ENCODE data around the gene PPP1R3F. TPM values are rescaled to one million over a fixed set of nuclear protein-coding genes. Genes with fewer than 3 reads are reported as not detected.
A peak's percentile ranks its signal among the peaks of the same experiment; 100 is the strongest.

Gene PPP1R3F
- total RNA-seq, 5 donors from 2014 or later (not counting 1 experiment from before 2014, with no cell fraction given) = 11.7 to 20.8 (median 17.5) TPM

GRCh38 chrX:49286136-49286535 is 16.5 kb downstream of the PPP1R3F start:
- no peak for DNase-seq
- 100% methylated on average over 5 of the region's 18 CpGs for WGBS (ENCODE audit: insufficient coverage)
- no peaks in the 10 kb centered on the region for H3K27me3 ChIP-seq (replicated peaks in 1 of 2; ENCODE audit: control insufficient read depth in 2 of 2, extremely low read depth in 1 of 2, insufficient read depth in 2 of 2, low read length in 1 of 2)
- H3K36me3 Mint-ChIP-seq = peaks cover 7% of the 10 kb centered on the region
- H3K4me1 ChIP-seq (ENCODE audit: control insufficient read depth in 1 of 2, extremely low read depth in 1 of 2, insufficient read depth in 2 of 2, low read length in 2 of 2) = peaks cover 0 to 21% of the 10 kb centered on the region in 2 experiments
- no peak for ATAC-seq (replicated peaks in 1 of 4)
- peaks cover 0 to 11% of the 10 kb centered on the region in 2 donors for H3K27me3 Mint-ChIP-seq
- POLR2A ChIA-PET = no interaction called here
- no peak overlapping the region for H3K4me3 Mint-ChIP-seq
- CTCF ChIA-PET = no interaction called here
- no peak overlapping the region for H3K27ac Mint-ChIP-seq
- H3K4me3 ChIP-seq (ENCODE audit: control insufficient read depth in 1 of 2, extremely low read depth in 1 of 2, low read length in 1 of 2) = no peak overlapping the region
- no peak overlapping the region for H3K27ac ChIP-seq (ENCODE audit: low read length)
- H3K9me3 ChIP-seq = no peaks in the 10 kb centered on the region
- peaks cover 21 to 44% (median 39%) of the 10 kb centered on the region in 3 donors for H3K4me1 Mint-ChIP-seq
- H3K36me3 ChIP-seq (ENCODE audit: control insufficient read depth in 2 of 2, extremely low read depth in 1 of 2, insufficient read depth in 1 of 2, low read length in 1 of 2) = peaks cover 2 to 4% of the 10 kb centered on the region in 2 donors
- no peaks in the 10 kb centered on the region for H3K9me3 Mint-ChIP-seq

GRCh38 chrX:49286581-49286980 is 17.0 kb downstream of the PPP1R3F start:
- Mint-ChIP-seq H3K36me3 (peaks cover 7% of the 10 kb centered on the region), H3K4me1 (peaks cover 20 to 44% (median 41%) of the 10 kb centered on the region in 3 donors), H3K27ac (no peak overlapping the region), H3K4me3 (no peak overlapping the region), H3K27me3 (peaks cover 0 to 11% of the 10 kb centered on the region in 2 donors), H3K9me3 (no peaks in the 10 kb centered on the region)
- ATAC-seq (replicated peaks in 1 of 4) = no peak
- peaks cover 0 to 18% of the 10 kb centered on the region in 2 experiments for H3K4me1 ChIP-seq (ENCODE audit: control insufficient read depth in 1 of 2, extremely low read depth in 1 of 2, insufficient read depth in 2 of 2, low read length in 2 of 2)
- WGBS (ENCODE audit: insufficient coverage) = 100% methylated on average over 1 of the region's 4 CpGs
- H3K4me3 ChIP-seq (ENCODE audit: control insufficient read depth in 1 of 2, extremely low read depth in 1 of 2, low read length in 1 of 2) = no peak overlapping the region
- no peaks in the 10 kb centered on the region for H3K27me3 ChIP-seq (replicated peaks in 1 of 2; ENCODE audit: control insufficient read depth in 2 of 2, extremely low read depth in 1 of 2, insufficient read depth in 2 of 2, low read length in 1 of 2)
- ChIA-PET POLR2A (no interaction called here), CTCF (no interaction called here)
- no peaks in the 10 kb centered on the region for H3K9me3 ChIP-seq
- DNase-seq = no peak
- H3K36me3 ChIP-seq (ENCODE audit: control insufficient read depth in 2 of 2, extremely low read depth in 1 of 2, insufficient read depth in 1 of 2, low read length in 1 of 2) = peaks cover 2 to 4% of the 10 kb centered on the region in 2 donors
- H3K27ac ChIP-seq (ENCODE audit: low read length) = no peak overlapping the region

GRCh38 chrX:49287665-49288064 is 18.1 kb downstream of the PPP1R3F start:
- CTCF ChIA-PET = no interaction called here
- Mint-ChIP-seq H3K36me3 (peaks cover 1% of the 10 kb centered on the region), H3K4me3 (no peak overlapping the region), H3K27ac (peak overlapping the region in 1 of 2 donors; percentile 25), H3K9me3 (no peaks in the 10 kb centered on the region), H3K27me3 (peaks cover 0 to 8% of the 10 kb centered on the region in 2 donors), H3K4me1 (peaks cover 27 to 45% (median 45%) of the 10 kb centered on the region in 3 donors)
- POLR2A ChIA-PET = no interaction called here
- H3K27ac ChIP-seq (ENCODE audit: low read length) = no peak overlapping the region
- H3K27me3 ChIP-seq (replicated peaks in 1 of 2; ENCODE audit: control insufficient read depth in 2 of 2, extremely low read depth in 1 of 2, insufficient read depth in 2 of 2, low read length in 1 of 2) = no peaks in the 10 kb centered on the region
- peak in 1 of 4 experiments; percentile 32 for ATAC-seq (replicated peaks in 1 of 4)
- no peak for DNase-seq
- no peaks in the 10 kb centered on the region for H3K9me3 ChIP-seq
- peaks cover 0 to 20% of the 10 kb centered on the region in 2 experiments for H3K4me1 ChIP-seq (ENCODE audit: control insufficient read depth in 1 of 2, extremely low read depth in 1 of 2, insufficient read depth in 2 of 2, low read length in 2 of 2)
- no peak overlapping the region for H3K4me3 ChIP-seq (ENCODE audit: control insufficient read depth in 1 of 2, extremely low read depth in 1 of 2, low read length in 1 of 2)
- H3K36me3 ChIP-seq (ENCODE audit: control insufficient read depth in 2 of 2, extremely low read depth in 1 of 2, insufficient read depth in 1 of 2, low read length in 1 of 2) = peaks cover 2 to 4% of the 10 kb centered on the region in 2 donors
- WGBS (ENCODE audit: insufficient coverage) = no CpG with 5 or more reads among the region's 1 CpG

- peaks cover 2 to 4% of the 10 kb centered on the region in 2 donors for H3K36me3 ChIP-seq (ENCODE audit: control insufficient read depth in 2 of 2, extremely low read depth in 1 of 2, insufficient read depth in 1 of 2, low read length in 1 of 2)
- no peaks in the 10 kb centered on the region for H3K9me3 Mint-ChIP-seq
- H3K9me3 ChIP-seq = no peaks in the 10 kb centered on the region
- ChIA-PET CTCF (no interaction called here), POLR2A (no interaction called here)
- no peak for ATAC-seq (replicated peaks in 1 of 4)
- no peak overlapping the region for H3K27ac Mint-ChIP-seq
- H3K4me3 ChIP-seq (ENCODE audit: control insufficient read depth in 1 of 2, extremely low read depth in 1 of 2, low read length in 1 of 2) = no peak overlapping the region
- H3K36me3 Mint-ChIP-seq = no peaks in the 10 kb centered on the region
- H3K4me3 Mint-ChIP-seq = no peak overlapping the region
- no peak for DNase-seq
- peaks cover 31 to 48% (median 40%) of the 10 kb centered on the region in 3 donors for H3K4me1 Mint-ChIP-seq
- H3K27ac ChIP-seq (ENCODE audit: low read length) = no peak overlapping the region
- peaks cover 0 to 7% of the 10 kb centered on the region in 2 donors for H3K27me3 Mint-ChIP-seq
- H3K27me3 ChIP-seq (replicated peaks in 1 of 2; ENCODE audit: control insufficient read depth in 2 of 2, extremely low read depth in 1 of 2, insufficient read depth in 2 of 2, low read length in 1 of 2) = no peaks in the 10 kb centered on the region
- peaks cover 0 to 24% of the 10 kb centered on the region in 2 experiments for H3K4me1 ChIP-seq (ENCODE audit: control insufficient read depth in 1 of 2, extremely low read depth in 1 of 2, insufficient read depth in 2 of 2, low read length in 2 of 2)
- 60% methylated on average over 1 of the region's 7 CpGs for WGBS (ENCODE audit: insufficient coverage)
Observed at GRCh38 chrX:49290215-49290614, 20.6 kb downstream of the PPP1R3F start.

- Histone ChIP-seq H3K36me3 (ENCODE audit: control insufficient read depth in 2 of 2, extremely low read depth in 1 of 2, insufficient read depth in 1 of 2, low read length in 1 of 2) (no peaks in the 10 kb centered on the region), H3K9me3 (no peaks in the 10 kb centered on the region), H3K4me1 (ENCODE audit: control insufficient read depth in 1 of 2, extremely low read depth in 1 of 2, insufficient read depth in 2 of 2, low read length in 2 of 2) (peaks cover 0 to 24% of the 10 kb centered on the region in 2 experiments), H3K27ac (ENCODE audit: low read length) (no peak overlapping the region), H3K27me3 (replicated peaks in 1 of 2; ENCODE audit: control insufficient read depth in 2 of 2, extremely low read depth in 1 of 2, insufficient read depth in 2 of 2, low read length in 1 of 2) (no peaks in the 10 kb centered on the region), H3K4me3 (ENCODE audit: control insufficient read depth in 1 of 2, extremely low read depth in 1 of 2, low read length in 1 of 2) (no peak overlapping the region)
- Mint-ChIP-seq H3K4me1 (peaks cover 34 to 54% (median 47%) of the 10 kb centered on the region in 3 donors), H3K27ac (peak overlapping the region; percentile 79 to 87), H3K27me3 (peaks cover 0 to 10% of the 10 kb centered on the region in 2 donors), H3K9me3 (no peaks in the 10 kb centered on the region), H3K36me3 (no peaks in the 10 kb centered on the region), H3K4me3 (peak overlapping the region in 2 of 3 donors; percentile 0 to 28)
- peak in 33 of 35 experiments; percentile 32 to 76 (median 59) for DNase-seq
- peak; percentile 77 to 84 (median 80) for ATAC-seq (replicated peaks in 1 of 4)
- POLR2A ChIA-PET = no interaction called here
- CTCF ChIA-PET = interaction anchor here in 1 of 2 donors (1.2 kb wide), 1 partner anchor 101 kb away, joined by 3 read pairs; no protein-coding TSS in a partner anchor
- 42% methylated on average over 4 of the region's 11 CpGs for WGBS (ENCODE audit: insufficient coverage)
Observed at GRCh38 chrX:49291615-49292337, 22.2 kb downstream of the PPP1R3F start.

GRCh38 chrX:49292400-49293362 is 23.1 kb downstream of the PPP1R3F start:
- peaks cover 0 to 20% of the 10 kb centered on the region in 2 experiments for H3K4me1 ChIP-seq (ENCODE audit: control insufficient read depth in 1 of 2, extremely low read depth in 1 of 2, insufficient read depth in 2 of 2, low read length in 2 of 2)
- H3K27me3 ChIP-seq (replicated peaks in 1 of 2; ENCODE audit: control insufficient read depth in 2 of 2, extremely low read depth in 1 of 2, insufficient read depth in 2 of 2, low read length in 1 of 2) = no peaks in the 10 kb centered on the region
- peaks cover 31 to 47% (median 40%) of the 10 kb centered on the region in 3 donors for H3K4me1 Mint-ChIP-seq
- H3K36me3 Mint-ChIP-seq = no peaks in the 10 kb centered on the region
- WGBS (ENCODE audit: insufficient coverage) = 94% methylated on average over 3 of the region's 17 CpGs
- H3K9me3 Mint-ChIP-seq = no peaks in the 10 kb centered on the region
- DNase-seq = no peak
- peak overlapping the region in 1 of 2 donors; percentile 15 for H3K27ac Mint-ChIP-seq
- peaks cover 0 to 13% of the 10 kb centered on the region in 2 donors for H3K27me3 Mint-ChIP-seq
- no peak overlapping the region for H3K4me3 ChIP-seq (ENCODE audit: control insufficient read depth in 1 of 2, extremely low read depth in 1 of 2, low read length in 1 of 2)
- H3K27ac ChIP-seq (ENCODE audit: low read length) = no peak overlapping the region
- no peaks in the 10 kb centered on the region for H3K9me3 ChIP-seq
- ChIA-PET POLR2A (no interaction called here), CTCF (interaction anchor here (0.5 to 1.0 kb wide), 3 partner anchors 12 to 461 kb away, joined by 3 to 5 read pairs (median 4); no protein-coding TSS in a partner anchor)
- no peaks in the 10 kb centered on the region for H3K36me3 ChIP-seq (ENCODE audit: control insufficient read depth in 2 of 2, extremely low read depth in 1 of 2, insufficient read depth in 1 of 2, low read length in 1 of 2)
- H3K4me3 Mint-ChIP-seq = peak overlapping the region in 1 of 3 donors; percentile 0
- no peak for ATAC-seq (replicated peaks in 1 of 4)

Measured in T-cell (primary cell).